GM21447 (cell line): ENCODE measurements around the gene MTARC2.
"Not testable (repeated sequence)": the region's sequence is repeated elsewhere in the genome, so short reads cannot be mapped to it uniquely, and the experiment has no call there.

Experiments used
- ATAC-seq: cut with Tn5 transposase; IDR thresholded peaks from one replicate; pipeline ENCODE4 v1.9.1; 2021; ENCODE audit not compliant: unreplicated experiment

MTARC2 gene

DNA sequence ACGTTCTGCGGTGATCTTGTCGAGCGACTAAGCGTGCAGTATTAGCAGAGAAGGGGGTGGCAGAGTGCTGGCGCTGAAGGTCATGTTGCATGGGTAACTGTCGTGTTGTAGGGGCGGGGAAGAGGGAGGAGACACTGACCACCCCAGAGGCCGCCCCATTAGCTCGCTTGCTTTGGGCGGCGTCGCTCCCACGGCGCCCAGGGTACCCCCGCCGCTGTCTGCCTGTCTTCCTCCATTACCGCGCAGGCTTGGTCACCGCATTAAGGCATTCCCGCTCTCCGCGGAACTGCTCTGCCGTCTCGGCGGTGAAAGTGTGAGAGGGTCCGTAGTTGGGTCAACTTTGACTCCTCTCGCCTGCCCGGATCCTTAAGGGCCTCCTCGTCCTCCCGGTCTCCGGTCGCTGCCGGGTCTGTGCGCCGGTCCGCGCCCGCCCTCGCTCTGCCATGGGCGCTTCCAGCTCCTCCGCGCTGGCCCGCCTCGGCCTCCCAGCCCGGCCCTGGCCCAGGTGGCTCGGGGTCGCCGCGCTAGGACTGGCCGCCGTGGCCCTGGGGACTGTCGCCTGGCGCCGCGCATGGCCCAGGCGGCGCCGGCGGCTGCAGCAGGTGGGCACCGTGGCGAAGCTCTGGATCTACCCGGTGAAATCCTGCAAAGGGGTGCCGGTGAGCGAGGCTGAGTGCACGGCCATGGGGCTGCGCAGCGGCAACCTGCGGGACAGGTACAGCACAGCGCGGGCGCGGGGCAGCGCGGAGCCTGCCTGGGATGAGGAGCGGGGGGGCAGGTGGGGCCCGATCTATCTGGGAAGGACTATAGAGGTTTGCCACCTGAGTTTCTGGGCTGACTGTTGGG is at the start of gene MTARC2:
Gene MTARC2, plus strand, starts transcription at position 234 of the 846 bp plus-strand sequence. Its CDS starts 210 bp downstream, at position 444.
- ATAC-seq = peak; percentile 78

- ATAC-seq = no peak
Observed at GRCh38 chr1:220698607-220699016, 49.5 kb upstream of the MTARC2 start.

DNA sequence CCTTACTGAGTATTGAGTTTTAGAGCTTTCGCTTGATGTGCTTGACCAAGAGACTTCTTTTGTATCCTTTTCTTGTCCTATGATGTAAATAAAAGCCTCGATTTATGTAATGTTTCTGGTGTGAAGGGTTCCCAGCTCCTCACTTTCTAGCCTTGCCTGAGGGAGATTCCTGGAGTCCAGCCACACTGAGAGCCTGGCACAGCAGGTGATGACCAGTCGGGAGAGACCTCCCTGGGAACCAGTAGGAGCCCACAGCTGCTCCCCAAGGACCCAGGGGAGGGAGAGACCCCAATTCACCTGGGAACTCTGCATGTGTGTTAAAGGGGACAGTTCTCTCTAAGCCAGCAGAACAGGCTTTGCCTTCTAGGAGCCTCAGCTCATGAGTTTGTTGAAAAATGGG is 49.1 kb upstream of the MTARC2 start:
- ATAC-seq = no peak

DNA sequence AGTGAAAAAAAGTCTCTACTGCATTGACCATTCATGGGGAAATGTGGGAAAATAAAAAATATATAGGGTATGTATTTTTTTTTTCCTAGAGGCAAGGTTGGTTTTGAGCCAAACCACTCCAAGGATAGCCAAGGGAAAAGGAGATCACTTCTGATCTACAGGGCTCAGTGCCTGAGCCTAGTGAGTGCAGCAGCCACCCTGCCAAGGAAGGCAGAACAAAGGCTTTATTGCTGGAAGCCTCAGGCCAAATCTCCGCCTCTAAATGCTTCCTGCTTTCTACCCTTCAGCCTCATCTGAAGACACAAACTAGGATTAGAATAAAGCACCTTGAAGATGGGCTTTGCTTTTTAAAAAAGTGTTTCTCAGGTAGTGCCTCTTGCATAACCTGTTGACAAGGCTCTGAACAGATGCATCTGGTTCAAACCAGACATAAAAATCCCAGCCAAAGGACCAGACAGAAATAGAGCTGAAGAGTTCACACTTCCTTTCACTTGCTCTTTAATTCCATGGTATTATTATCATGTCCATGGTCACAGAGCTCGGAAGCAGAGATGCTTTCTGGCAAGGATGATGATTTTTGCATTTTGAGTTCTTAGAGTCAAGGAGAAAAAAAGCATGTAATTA is 47.5 kb upstream of the MTARC2 start:
- ATAC-seq = no peak

- ATAC-seq = no peak
Observed at GRCh38 chr1:220701974-220702373, 46.1 kb upstream of the MTARC2 start.

- no peak for ATAC-seq
Observed at GRCh38 chr1:220702733-220703270, 45.3 kb upstream of the MTARC2 start.

DNA sequence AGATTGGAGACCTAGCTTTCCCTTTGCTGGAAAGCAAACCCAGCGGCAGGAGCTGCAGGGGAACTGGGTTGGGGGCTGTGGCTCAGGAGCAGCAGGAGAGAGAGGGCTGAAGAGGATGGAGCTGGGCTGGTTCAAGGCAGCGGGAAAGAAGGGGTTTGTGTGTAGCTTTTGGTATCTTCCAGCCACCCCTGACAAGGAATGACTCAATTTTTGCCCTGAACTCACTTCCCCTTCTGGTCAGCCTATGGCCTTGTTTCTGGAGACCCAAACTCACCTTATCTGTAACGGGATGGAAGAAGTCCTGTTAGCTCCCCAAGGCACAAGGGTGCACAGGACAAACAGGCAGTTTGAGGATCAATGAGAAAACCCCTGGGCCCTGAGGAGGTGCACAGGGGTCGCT is 44.8 kb upstream of the MTARC2 start:
- ATAC-seq = no peak

DNA sequence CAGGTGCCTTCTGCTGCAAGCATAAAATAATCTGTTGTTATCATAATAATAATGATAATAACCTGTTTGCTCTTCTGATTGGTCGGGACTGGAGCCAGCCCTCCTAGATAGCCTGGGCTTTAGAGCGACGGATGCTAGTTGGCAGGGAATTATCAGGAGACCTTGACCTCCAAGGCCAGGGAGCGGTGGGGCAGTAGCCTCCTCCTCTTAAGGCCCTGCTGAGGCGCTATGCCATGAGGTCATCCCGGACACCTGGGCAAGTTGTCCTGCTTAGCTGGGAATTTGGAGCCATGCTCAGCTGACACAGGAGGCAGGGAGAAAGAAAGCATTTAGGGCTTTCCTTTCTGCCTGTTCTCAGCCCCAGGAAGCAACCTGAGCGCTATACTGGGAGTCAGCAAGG is 42.3 kb upstream of the MTARC2 start:
- ATAC-seq = no peak

DNA sequence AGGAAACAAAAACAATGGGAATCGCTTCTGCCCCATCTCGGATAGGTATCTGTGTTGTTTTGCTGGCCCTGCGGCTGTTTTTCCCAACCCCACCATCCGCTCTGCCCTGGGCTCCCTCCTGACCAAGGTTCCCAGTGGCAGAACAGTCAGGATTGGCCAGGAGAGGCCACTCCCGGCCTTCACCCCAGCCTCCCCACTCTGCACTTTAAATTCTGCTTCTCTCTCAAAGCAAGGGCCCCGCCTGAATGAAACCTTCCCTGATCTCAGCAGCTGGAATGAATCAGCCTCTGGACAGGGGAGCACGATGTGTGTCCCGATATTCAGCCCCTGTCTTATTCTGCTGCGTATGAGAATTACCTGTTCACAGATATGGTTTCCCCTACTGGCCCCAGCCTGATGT is 41.6 kb upstream of the MTARC2 start:
- ATAC-seq = no peak

GRCh38 chr1:220707160-220707559 is 41.0 kb upstream of the MTARC2 start:
- ATAC-seq = no peak

GRCh38 chr1:220708244-220708643 is 39.9 kb upstream of the MTARC2 start:
- no peak for ATAC-seq

GRCh38 chr1:220708936-220709801 is 39.0 kb upstream of the MTARC2 start:
- ATAC-seq = peak; percentile 56

DNA sequence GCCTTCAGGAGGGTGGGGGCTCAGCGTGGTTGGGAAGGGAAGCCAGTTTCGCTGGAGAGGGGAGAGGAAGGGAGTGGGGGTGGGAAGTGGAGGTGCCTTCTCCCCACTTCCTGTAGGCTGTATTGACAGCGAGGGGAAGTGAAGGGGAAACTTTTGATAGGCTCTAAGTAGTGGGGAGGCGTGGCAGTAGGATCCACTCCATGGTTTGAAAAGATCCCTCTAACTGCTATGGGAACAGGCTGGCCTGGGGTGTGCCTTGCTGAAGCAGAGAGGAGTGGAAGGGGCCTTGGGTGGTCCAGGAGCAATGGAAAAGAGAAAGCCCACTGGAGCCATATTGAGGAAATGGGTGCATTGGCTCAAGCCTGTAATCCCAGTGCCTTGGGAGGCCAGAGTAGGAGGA is 37.8 kb upstream of the MTARC2 start:
- no peak for ATAC-seq

DNA sequence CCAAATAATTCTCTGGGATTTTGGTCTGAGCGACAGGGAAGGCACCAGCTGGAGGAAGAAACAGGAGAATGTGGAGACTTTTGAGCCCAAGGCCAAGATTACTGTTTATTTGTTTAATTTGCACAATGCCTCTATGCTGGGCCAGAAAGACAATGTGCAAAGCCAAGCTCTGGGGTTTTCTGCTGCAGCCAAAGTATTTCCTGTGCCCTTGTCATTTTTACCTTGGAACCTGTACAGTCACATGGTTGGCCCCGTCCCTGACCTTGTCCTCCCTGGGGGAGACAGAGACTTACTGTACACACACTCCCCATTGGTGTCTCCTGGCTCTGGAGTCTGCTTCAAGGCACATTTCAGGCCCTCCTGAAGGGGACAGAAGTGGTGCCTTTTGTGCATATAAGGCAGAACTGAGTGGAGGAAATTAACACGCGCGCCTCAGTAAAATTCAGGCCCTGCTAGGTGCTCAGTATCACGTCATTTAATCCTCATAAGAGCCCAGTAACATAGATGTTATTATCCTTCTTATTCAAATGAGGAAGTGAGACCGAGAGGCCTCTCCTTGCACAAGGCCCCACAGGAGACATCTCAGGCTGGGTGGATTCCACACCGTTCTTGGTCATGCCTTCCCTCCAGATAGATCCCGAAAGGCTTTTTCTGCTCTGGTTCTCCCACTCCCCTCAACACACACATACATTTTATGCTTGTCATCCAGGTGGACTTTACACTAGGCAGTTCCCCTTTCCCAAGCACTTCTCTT is 36.9 kb upstream of the MTARC2 start:
- peak; percentile 62 for ATAC-seq

DNA sequence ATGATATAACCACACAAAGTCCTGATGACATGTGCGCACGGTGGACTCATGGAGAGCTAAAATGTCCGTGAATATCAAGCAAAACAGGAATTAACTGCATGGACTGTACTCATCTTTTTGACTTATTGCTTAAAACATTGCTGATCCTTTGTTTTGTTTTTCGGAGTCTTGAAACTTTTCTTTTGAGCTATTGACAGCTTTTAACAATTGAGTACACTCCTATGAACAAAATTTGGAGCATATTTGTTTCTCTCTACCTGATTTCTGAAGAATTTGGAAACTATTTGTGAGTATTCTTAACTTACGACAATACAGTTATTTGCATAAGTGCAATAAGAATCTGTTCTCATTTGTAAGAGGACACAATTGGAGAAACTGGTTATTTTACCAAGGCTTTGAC is 32.1 kb upstream of the MTARC2 start:
- not testable (repeated sequence) for ATAC-seq

GRCh38 chr1:220717800-220718640 is 30.1 kb upstream of the MTARC2 start:
- ATAC-seq = no peak

DNA sequence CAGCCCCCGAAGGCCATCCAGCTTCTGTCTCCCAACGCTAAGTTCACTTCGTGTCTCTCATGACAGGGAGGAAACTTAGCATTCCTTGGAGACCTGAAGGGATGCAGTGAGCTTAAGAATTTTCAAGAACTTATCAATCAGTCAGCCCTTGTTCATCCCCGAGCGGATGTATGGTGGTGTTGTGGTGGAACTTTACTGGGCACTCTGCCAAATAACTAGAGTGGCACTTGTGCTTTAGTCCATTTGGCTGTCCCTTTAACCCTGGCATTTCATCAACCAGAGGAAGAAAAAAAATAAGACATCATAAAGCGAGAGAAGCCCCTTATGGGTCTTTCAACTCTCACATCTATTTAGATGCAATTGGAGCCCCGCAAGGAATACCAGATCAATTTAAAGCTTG is 26.9 kb upstream of the MTARC2 start:
- ATAC-seq = not testable (repeated sequence)

DNA sequence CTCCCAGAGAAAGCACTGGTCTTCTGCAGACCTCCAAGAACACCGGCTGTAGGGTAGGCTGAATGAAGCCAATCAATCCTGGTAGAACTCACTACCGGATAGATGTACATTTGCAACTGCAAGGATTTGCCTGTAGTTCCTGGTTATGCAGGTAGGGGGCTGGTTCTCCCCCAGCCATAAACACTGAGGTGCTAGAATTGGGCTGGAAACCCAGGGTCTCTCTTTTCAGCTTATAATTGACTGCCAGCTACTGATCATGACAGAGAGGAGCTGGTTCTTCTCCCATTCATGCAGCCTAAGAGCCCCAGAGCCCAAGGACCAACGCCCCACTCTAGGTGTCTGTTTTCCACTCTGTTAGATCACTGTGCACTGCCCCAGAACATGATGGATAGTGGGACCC is 21.5 kb upstream of the MTARC2 start:
- ATAC-seq = no peak

DNA sequence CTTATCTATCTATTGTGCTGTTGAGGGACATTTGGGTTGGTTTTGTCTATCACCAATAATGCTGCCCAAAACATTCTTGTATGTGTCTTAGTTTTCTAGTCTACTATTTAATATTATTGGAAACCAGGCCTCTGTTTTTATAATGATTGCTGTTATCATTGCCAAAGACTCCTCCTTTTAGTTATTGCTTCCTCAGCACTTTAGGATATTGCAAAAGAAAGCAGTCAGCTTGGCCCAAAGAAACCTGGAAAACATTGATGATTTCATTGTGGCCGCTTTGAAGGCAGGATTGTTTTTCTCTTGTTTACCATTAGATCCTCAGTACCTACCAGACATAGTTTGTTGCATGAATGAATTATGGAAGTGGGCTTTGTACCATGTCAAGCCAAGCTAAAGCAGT is 20.6 kb upstream of the MTARC2 start:
- no peak for ATAC-seq

DNA sequence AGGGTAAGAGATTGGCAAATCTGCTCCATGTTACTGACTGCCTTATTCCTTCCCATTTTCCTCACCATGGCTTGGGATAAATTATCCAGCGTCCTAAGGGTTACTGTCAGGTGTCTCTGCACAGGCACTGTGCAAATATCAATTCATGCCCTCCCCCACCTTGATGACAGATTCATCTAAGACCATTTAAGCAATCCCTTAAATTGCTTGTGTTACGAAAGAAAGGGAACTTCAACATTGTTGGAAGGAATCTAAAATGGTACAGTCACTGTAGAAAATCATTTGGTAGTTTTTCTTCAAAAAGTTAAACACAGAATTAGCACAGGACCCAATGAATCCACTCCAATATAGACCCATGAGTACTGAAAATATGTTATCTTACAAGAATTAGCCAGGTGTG is 17.6 kb upstream of the MTARC2 start:
- ATAC-seq = no peak
